ENCODE data around the gene PPP1R37.

Gene PPP1R37

DNA sequence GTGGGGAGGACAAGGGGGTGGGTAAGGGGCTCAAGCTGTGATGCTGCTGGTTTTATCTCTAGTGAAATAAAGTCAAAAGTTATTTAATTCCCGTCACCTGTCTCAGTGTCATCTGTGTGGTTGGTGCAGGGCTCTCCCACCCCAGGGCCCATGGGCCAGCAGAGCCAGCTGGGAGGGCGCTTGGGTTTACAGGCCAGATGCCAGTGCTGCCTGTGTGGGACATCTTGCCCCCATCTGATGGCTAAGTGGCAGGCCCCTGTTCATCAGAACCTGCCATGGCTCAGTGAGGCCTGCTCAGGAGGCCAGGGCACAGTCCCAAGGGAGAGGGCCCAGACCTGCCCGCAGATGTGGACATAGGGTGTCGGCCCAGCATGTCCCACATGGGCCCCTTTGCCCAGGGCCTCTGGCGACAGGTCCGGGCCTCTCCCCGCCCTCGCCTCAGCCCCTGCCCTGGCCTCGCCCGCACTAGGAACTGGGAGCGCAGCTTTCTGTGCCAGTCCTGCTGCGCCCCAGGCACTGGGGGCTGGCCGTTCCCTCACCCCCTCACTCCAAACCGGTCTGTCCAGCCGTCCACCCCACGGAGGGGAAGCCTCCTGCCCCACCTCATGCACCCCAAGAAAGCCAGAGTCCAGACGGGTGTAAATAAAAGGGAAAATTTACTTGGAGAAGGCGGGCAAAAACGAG is 22.0 kb upstream of the PPP1R37 start:
- in situ Hi-C loops (cut with MboI; ENCODE audit: low sequenced_read_pairs), result no loop called here

DNA sequence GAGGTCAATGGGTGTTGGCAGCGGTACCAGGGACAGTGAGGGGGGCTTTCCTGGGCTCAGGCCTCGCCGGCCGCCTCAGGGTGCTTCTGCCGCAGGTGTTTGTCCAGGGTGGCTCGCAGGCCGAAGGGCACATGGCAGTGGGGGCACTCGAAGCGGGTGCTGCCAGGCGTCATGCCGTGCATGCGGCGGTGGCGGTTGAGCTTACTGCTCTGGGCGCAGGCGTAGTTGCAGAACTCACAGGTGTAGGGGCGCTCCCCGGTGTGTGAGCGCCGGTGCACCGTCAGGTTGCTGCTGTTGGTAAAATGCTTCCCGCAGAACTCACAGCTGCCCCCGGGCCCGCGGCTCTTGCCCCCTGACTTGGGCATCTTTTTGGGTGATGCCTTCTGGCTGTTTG is 21.4 kb upstream of the PPP1R37 start:
- in situ Hi-C loops (cut with MboI; ENCODE audit: low sequenced_read_pairs), result no loop called here

DNA sequence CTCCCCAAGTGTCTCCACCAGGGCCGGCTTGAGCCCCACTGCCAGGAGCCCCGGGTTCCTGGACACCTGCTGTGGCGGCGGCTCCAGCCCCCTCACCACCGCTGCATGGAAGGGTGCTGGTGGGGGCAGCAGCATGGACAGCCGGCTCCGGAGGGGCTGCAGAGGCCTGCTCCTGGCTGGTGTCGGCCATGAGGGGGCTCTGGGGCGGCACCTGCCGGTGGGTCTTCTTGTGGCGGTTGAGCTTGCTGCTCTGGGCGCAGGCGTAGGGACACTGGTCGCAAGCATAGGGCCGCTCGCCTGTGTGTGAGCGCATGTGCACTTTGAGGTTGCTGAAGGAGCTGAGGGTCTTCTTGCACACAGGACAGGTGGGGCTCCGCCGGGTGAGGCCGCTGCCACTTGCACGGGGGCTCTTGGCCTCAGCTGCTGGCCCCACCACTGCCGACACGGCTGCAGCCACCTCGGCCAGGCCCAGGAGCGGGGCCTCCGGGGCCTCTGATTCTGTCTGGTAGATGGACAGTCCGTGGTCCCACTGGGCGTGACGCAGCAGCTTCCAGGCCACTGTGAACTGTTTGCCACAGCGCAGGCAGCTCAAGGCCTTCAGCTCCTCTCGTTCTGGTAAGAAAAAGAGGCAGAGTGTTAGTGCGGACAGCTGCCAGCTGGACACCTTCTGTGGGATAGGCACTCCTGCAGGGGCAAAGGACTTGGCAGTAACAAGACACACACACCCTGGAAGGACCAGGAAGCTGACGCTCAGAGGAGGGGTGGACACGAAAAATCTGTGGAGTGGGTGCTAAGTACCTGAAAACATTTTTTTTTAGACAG is 20.8 kb upstream of the PPP1R37 start:
- in situ Hi-C loops (cut with MboI; ENCODE audit: low sequenced_read_pairs), result no loop called here

DNA sequence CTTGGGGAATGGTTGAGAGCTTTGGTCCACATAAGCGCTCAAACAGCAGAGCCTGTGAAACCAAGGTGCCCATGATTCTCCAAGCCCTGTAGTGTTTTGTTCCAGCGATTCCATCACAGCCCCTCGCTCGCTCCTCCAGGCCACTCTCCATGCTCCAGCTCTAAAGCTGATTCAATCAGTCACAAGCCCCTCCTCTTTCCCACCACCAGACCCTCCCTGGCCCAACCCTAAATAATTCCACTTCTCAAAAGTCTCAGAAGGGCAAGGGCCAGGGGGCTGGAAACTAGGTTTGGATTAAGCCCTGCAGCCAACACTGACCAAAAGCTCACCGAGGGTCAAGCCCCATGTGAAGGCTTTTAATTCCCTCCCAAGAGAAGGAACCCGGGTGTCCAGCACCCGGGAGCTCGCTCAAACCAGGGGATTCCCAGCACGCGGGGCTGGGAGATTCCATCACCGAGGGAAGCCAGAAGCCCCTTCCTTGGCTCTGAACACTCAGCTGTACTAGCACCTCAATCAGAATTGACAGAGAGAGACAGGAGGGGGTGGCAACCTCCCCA is 18.2 kb upstream of the PPP1R37 start:
- in situ Hi-C loops (cut with MboI; ENCODE audit: low sequenced_read_pairs), result no loop called here

DNA sequence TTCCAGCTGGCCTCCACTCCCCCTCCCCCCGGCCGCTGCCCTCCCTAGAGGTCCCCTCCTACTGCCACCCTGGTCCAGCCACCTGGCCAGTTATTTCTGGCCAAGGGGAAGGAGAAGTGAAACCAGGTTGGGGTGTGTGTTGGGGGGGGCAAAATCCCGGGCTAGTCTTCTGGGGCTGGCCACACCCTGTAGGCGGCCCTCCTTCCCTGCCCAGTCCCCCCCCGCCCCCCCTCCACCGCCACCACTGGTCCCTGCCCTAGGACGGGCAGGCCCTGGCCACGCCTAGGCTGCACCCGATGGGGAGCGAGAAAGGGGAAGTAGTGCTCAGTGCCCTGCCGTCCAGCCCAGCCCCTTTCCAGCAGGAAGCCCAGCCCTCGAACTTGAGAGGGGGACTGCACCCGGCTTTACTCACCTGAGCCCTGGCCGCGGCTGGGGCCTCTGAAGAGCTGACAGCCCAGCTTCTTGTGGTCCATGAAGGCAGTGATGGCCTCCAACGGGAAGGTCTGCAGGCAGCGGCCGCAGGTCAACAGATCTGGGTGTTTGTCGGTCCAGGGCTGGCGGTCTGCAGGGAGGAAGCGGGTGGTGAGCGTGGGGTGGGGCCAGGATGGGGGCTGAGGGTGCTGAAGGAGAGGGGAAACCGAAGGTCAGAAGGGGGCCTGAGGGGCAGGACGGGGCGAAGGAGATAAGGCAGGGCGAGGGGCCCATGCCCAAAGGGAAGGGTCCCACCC is 17.5 kb upstream of the PPP1R37 start:
- in situ Hi-C loops (cut with MboI; ENCODE audit: low sequenced_read_pairs), result no loop called here

DNA sequence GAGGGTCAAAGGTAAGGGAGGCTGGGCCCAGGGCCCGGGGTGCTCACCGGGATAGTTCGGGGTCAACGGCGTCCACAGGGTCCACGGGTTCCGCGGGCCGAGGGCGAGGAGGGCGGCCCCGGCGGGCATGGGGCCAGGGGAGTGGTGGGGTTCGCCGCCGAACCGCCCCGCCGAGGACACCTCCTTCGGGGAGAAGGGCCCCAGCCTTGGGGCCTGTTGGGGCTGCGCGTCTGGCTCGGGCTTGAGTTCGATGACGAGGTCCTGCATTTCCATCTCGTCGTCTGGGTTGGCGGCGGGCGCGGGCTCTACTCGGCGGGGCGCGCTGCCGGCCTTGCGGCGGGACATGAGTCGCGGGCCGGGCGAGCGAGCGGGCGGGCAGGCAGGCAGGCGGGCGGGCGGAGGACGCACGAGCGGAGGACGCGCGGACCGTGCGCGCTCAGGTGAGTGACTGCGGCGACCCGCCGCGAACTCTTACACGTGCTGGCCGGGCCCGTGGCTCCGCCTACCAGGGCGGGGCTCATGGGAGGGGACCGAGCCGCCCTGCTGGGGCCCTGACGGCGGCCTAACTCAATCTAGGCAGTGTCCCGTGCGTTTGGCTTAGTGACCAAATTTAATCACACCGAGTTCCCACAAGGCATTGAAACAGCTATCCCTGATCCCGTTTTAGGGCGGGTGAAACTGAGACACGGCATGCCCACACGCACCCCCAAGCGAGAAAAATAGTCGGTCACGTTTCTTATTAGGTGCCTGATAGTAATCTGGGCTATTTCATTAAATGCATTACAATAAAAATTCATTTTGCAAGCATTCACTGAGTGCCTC is 16.7 kb upstream of the PPP1R37 start, which contains the start of gene ZNF296:
ZNF296 (minus strand) TSS at position 450 of the 822 bp plus-strand sequence; CDS start at position 345, 105 bp downstream.
- in situ Hi-C loops (cut with MboI; ENCODE audit: low sequenced_read_pairs), result no loop called here

DNA sequence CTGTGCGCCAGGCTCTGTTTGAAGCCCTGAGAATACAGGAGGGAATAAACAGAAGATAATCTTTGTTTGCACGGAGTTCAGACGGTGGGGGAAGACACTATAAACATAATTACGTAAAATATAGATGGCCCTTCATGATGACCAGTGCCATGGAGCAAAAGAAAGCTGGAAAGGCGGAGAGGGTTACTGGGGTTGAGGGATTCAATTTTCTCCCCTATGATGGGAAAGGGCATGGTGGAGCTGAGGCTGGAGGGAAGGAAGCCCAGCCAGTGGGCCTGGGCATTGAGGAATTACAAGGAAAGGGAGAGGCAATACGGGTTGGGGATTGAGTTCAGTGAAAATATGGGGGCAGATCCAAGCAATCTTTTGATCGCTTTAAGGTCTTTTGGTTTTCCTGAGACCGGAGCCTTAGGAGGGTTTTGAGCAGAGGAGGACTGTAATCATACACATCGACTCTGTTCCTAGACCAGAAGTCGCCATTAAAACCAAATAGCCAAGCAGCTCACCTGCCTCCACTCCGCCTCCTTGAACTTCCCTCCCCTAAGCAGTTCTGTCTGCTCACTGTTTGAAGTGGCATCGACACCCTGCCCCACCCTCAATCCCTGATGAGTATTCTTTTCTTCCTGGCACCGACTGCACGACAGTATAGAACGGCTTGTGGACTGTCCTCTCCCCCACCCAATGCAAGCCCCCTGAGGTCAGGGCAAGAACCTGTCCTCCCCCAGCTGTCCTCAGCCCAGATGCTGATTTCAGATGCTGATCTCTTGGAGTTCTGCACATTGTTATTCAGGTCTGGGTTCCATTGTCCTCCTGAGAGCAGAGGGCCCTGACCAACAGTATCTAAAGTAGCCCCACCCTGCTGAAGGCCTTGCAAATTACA is 15.9 kb upstream of the PPP1R37 start:
- in situ Hi-C loops (cut with MboI; ENCODE audit: low sequenced_read_pairs), result no loop called here

DNA sequence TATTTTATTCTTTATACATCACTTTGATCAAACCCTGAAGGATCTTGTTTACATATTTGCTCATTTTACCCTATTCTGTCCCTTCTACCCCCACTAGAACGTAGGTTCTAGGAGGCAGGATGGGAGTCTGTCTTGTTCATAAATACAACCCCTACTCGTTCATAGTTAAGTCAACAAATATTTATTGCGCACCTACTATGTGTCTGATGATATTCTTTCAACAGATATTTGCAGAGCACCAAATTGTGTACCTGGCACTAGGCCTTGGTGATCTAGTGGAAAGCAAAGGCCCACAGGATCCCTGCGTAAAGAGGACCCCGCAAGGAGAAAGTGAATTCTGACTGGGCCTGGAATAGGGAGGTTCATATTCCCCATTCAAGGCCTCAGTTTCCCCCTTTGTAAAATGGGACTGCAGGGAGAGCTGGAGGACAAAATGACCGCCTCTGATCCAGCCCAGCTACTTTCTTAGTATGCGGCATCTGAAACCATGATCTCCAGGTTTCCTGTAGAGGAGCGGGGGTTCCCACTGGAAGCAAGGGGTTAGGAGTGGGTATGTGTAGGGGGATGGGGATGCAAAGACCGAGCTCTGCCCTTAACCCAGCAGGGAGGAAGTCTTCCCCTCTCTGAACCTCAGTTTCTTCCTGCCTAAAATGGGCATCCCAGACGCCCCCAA is 14.5 kb upstream of the PPP1R37 start:
- in situ Hi-C loops (cut with MboI; ENCODE audit: low sequenced_read_pairs), result no loop called here

DNA sequence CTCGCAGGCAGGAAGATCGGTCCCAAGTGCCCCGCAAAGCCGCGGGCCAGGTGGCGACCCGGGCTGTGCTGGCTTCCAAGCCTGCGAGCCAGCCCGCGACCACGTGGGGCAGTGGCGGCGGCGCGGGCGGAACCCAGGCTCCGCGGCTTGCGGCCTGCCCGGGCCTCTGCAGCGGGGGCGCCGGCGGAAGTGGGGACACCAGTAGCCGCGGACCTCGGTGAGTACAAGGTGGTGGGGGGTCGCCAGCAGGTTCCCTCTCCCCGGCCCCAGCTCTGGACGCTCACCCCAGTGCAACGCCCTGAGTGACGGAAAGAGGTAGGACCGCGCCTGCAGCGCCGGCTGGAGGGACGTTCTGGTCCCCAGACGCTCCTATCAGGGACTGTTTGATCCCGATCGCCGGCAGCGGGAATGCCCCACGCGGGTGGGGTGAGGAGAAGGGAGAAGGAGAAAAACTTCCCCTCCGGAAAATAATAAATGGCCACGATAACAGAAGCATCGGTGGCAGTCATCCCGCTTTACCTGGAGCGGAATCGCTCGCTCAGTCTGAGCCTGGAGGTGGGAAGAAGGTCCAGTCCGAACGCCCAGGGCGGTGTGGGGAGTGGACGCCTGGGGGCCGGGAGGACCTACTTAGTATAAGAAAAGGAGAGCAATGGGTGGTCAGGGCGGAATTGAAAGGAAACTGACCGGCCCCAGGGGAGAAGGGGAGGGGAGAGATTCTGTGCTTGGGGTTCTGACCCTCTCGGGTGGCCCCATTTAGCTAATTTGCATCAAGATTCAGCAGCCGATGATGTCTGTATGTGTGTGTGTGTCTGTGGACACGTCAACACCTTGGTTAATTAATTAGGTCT is 13.7 kb upstream of the PPP1R37 start, which contains the start of gene GEMIN7:
GEMIN7 (plus strand) TSS at position 198 of the 848 bp plus-strand sequence. CDS start 10,855 bp downstream, outside the sequence.
- in situ Hi-C loops (cut with MboI; ENCODE audit: low sequenced_read_pairs), result no loop called here

DNA sequence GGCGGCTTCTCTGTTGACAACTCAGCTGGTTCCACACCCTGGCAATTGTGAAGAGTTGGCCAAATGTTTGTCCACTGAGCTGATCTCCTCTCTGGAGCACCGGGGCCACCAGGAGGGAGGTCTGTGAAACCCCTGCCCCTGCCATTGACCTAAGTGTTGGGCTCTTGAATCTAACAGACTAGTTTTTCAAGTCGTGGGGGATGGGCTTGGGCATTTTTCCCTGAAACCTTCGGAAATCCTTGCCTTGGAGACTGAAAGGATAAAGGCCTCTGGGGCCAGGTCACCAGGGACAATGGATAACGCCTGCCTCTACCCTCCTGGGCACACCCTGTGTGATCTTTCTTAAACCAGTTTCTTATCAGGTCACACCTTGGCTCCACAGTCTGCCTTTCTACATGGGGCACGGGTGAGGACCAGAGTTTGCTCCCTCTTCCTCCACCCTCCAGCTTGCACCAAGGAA is 13.0 kb upstream of the PPP1R37 start:
- in situ Hi-C loops (cut with MboI; ENCODE audit: low sequenced_read_pairs), result no loop called here

DNA sequence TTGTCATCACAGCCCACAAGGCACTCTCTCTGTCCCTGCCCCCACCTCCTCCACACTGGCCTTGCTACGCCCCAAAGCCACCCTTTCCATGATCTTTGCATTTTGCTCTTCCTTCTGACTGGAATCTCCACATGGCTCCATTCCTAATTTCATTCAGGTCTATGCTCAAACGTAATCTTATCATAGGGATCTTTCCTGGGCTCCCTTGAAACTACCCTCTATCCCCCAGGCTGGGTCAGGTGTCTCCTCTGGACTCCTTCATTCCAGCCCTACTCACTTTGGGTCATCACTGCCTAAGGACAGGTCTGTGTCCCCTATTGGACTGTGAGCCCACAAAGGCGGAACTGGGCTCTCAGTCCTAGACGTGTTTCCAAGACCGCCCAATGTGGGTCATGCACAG is 10.8 kb upstream of the PPP1R37 start:
- in situ Hi-C loops (cut with MboI; ENCODE audit: low sequenced_read_pairs), result no loop called here

DNA sequence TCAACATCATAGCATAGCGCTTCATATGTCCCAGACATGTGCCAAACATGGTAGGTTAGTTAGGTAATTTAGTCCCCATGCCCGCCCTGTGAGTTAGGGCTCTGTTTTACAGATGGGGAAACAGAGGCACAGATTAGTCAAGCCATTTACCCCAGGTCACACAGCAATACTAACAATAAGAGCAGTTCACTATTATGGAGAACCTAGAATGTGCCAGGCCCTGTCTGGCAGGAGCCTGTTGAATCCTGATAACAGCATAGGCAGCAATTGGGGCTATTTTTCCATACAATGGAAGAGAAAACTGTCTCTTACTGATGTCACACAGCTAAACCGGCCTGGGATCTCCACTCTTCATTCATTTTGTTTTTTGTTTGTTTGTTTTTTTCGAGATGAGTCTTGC is 6.5 kb upstream of the PPP1R37 start:
- in situ Hi-C loops (cut with MboI; ENCODE audit: low sequenced_read_pairs), result no loop called here

DNA sequence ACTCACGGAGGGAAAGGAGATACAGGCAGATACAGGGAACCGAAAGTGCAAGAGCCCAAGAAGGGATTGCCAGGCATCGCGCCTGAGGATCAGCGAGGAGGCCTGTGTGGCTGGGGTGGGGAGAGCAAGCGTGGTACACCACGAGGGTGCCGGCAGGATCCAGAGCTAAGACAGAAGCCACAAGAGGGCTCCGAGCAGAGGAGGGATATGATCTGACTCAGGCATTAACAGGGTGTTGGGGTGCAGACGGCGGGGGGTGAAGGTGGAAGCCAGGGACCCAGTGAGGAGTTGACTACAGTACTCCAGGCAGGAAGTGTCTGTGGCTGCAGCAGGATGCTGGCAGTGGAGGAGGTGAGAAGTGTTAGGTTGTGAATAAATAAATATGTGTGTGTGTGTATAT is 5.4 kb upstream of the PPP1R37 start:
- in situ Hi-C loops (cut with MboI; ENCODE audit: low sequenced_read_pairs), result no loop called here

DNA sequence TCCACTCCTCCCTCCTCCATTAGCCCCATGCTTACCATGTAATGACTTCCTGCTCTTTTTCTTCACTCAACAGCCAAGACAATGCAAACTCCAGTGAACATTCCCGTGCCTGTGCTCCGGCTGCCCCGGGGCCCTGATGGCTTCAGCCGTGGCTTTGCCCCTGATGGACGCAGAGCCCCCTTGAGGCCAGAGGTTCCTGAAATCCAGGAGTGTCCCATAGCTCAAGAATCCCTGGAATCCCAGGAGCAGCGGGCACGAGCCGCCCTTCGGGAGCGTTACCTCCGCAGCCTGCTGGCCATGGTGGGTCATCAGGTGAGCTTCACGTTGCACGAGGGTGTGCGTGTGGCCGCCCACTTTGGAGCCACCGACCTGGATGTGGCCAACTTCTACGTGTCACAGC is 2.9 kb upstream of the PPP1R37 start:
- in situ Hi-C loops (cut with MboI; ENCODE audit: low sequenced_read_pairs), result no loop called here

DNA sequence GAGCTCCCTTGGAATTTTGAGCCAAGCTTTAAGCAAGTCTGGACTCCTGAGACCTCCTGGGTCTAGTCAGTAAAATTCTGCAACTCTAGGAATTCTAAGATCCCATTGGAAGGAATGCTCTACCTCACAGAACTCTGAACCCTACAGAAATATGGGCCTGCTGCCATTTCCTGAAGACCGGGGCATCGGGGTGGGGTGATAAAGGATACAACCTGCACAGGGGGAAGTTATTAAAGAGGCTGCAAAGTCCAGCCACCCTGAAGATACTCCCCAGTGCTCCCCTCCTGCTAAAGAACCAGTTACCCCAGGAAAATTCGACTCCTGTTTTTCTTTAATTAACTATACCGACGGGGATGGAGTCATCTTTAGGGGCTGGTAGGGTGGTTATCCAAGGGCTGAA is 2.4 kb upstream of the PPP1R37 start:
- in situ Hi-C loops (cut with MboI; ENCODE audit: low sequenced_read_pairs), result no loop called here

DNA sequence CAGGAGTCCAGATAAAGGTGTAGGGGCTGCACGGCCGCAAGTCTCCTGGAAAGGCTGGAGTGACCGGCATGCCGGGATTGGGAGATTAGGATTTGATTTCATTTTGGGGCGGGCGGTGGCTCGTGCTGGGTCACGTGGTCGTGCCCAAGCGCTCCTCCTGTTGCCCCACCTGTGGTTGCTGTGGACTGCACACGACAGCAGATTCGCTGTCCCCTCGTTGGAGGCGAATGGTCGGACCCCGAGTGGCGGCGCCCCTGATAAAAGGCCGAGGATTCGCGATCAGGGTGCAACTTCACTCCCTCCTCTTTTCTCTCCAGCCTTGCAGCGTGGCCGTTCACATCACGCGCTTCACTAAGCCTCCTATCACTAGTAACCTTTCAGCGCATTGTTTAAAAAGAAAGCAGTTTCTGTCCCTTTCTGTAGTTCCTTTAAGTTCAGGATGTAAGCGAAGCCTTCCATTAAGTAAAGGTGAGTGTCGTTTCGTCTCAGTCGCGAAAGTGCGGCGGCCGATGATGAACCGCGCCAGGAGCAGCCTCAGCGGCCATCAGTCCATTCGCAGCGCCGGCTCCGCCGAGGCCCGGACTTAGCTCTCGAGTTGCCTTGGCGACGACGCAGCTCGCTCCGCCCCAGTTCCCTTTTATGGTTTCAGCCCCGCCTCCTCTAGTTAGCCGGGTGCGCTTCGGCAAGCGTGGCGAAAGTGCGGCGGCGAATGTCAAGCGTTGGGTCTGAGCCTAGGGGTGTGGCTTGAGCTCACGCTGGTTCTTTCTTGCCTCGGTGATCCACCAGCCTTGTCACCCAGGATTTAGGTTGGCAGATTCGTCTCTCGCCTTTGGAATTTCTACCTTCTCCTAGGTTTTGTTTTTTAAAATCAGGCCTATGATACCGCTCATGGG is 1.7 kb upstream of the PPP1R37 start:
- in situ Hi-C loops (cut with MboI; ENCODE audit: low sequenced_read_pairs), result no loop called here

DNA sequence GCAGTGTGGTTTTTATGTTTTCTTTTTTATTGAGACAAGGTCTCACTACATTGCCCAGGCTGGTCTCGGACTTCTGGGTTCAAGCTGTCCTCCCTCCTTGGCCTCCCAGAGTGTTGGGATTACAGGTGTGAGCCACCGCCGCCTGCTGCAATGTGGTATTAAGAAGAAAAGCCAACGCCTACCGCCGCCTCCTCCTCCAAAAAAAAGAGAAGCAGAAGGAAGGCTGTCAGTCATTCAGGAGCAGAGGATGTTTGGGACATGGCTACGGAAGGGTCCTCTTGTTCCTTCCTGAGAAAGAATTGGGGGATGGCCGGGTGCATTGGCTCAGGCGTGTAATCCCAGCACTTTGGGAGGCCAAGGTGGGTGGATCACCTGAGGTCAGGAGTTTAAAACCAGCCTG is 1.2 kb downstream of the PPP1R37 start:
- in situ Hi-C loops (cut with MboI; ENCODE audit: low sequenced_read_pairs), result no loop called here
